ENCODE measurements around the gene CSPG4.
"Not testable (repeated sequence)": the region's sequence is repeated elsewhere in the genome, so short reads cannot be mapped to it uniquely, and the experiment has no call there.

CSPG4 gene

GRCh38 chr15:75687486-75688277 lies 25.0 kb downstream of the CSPG4 start:
- DNase-seq, result no peak

- DNase-seq, result peak; percentile 32 to 73 (median 58)
Observed at GRCh38 chr15:75686212-75686642, 26.4 kb downstream of the CSPG4 start.

- DNase-seq, result no peak
Observed at GRCh38 chr15:75685195-75685594, 27.5 kb downstream of the CSPG4 start.

- no peak for DNase-seq
Observed at GRCh38 chr15:75684648-75685047, 28.0 kb downstream of the CSPG4 start.

GRCh38 chr15:75683646-75684312 lies 28.9 kb downstream of the CSPG4 start:
- DNase-seq, result peak; percentile 8 to 61 (median 48)

GRCh38 chr15:75682181-75683135 lies 30.2 kb downstream of the CSPG4 start:
- DNase-seq, result no peak

- no peak for DNase-seq
Observed at GRCh38 chr15:75680007-75680789, 32.5 kb downstream of the CSPG4 start.

GRCh38 chr15:75678324-75678690 lies 34.3 kb downstream of the CSPG4 start:
- not testable (repeated sequence) for DNase-seq

- no peak for DNase-seq
Observed at GRCh38 chr15:75677465-75678323, 35.0 kb downstream of the CSPG4 start.

- no peak for DNase-seq
Observed at GRCh38 chr15:75676688-75677464, 35.8 kb downstream of the CSPG4 start.

- no peak for DNase-seq
Observed at GRCh38 chr15:75675579-75676404, 36.9 kb downstream of the CSPG4 start.

- DNase-seq, result no peak
Observed at GRCh38 chr15:75674366-75674765, 38.3 kb downstream of the CSPG4 start.

GRCh38 chr15:75673426-75674235 lies 39.0 kb downstream of the CSPG4 start:
- no peak for DNase-seq

GRCh38 chr15:75672646-75673425 lies 39.8 kb downstream of the CSPG4 start:
- no peak for DNase-seq

GRCh38 chr15:75671730-75672602 lies 40.7 kb downstream of the CSPG4 start:
- no peak for DNase-seq

GRCh38 chr15:75669879-75670212 lies 42.8 kb downstream of the CSPG4 start:
- no peak for DNase-seq

Data from stimulated activated naive CD4-positive, alpha-beta T cell (primary cell).